Gastroesophageal sphincter (tissue), 3 donors: Measurements from ENCODE around the gene OLFM2.

Experiments used
- EP300 ChIP-seq: sonication (generic); formaldehyde crosslinking; IDR thresholded peaks from one replicate; pipeline ENCODE4 v1.6.1; 2017; ENCODE audit warnings: antibody characterized with exemption, mild to moderate bottlenecking
- POLR2A ChIP-seq, 2 donors: fragments of 450-650 bp; IDR thresholded peaks; one replicate each; pipeline ENCODE4 v1.6.1; 2017; ENCODE audit warnings: antibody characterized with exemption in 2 of 2, mild to moderate bottlenecking in 2 of 2, moderate library complexity in 1 of 2
- POLR2AphosphoS5 ChIP-seq: sonication (generic); formaldehyde crosslinking; IDR thresholded peaks from one replicate; pipeline ENCODE4 v1.6.1; 2017; ENCODE audit warnings: antibody characterized with exemption
- TF ChIP-seq, protein P1 (sequence below), 4 experiments: fragments of 200-600 bp in 2 of 4; fragments of 450-650 bp in 2 of 4; sonication (generic) in 1 of 4; IDR thresholded peaks; one replicate each; pipeline ENCODE4 v1.5.1; 2017 to 2019; ENCODE audit warnings: antibody characterized with exemption in 4 of 4, mild to moderate bottlenecking in 2 of 4, moderate library complexity in 2 of 4

DNA sequence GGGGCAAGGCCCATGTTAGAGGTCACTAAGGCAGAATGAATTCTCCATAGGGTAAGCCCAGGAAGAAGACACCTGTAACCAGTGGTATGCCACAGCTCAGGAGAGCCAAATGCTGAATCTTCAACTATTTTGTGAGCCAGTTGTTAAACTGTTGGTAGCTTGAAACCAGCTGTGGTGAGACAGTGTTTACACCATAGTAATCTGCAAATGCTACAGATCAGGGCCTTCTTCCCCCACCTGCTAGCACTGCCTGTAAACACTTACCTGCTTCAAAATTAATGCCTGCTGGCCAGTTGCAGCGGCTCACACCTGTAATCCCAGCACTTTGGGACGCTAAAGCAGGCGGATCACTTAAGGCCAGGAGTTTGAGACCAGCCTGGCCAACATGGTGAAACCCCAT lies 129.5 kb downstream of the OLFM2 start:
- TF ChIP-seq, protein P1, sequence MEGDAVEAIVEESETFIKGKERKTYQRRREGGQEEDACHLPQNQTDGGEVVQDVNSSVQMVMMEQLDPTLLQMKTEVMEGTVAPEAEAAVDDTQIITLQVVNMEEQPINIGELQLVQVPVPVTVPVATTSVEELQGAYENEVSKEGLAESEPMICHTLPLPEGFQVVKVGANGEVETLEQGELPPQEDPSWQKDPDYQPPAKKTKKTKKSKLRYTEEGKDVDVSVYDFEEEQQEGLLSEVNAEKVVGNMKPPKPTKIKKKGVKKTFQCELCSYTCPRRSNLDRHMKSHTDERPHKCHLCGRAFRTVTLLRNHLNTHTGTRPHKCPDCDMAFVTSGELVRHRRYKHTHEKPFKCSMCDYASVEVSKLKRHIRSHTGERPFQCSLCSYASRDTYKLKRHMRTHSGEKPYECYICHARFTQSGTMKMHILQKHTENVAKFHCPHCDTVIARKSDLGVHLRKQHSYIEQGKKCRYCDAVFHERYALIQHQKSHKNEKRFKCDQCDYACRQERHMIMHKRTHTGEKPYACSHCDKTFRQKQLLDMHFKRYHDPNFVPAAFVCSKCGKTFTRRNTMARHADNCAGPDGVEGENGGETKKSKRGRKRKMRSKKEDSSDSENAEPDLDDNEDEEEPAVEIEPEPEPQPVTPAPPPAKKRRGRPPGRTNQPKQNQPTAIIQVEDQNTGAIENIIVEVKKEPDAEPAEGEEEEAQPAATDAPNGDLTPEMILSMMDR (IDR thresholded peaks at IDR 0.05) = no peak
- TF ChIP-seq POLR2AphosphoS5 (no peak), POLR2A (IDR thresholded peaks at IDR 0.05) (no peak), EP300 (no peak)
